Measurements from ENCODE around the gene TMEM220.

DNA sequence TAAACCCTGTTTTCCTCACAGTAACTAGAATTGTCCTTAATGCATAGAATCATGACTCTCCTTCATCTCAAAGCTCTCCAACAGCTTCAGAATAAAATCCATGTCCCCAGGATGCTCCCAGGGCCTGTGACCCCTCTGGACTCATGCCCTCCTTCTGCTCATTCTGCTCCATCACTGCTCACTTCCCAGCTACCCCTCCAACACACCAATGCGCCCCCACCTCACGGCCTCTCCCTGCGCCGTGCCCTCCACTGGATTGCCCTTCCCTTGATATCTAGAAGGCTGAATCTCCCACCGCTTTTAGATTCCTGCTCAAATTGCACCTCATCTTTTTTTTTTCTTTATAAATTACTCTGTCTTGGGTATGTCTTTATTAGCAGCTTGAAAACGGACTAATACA is 12.6 kb upstream of the TMEM220 start:
- no peak for TF ChIP-seq ELF4 (IDR thresholded peaks at IDR 0.05)
- TF ChIP-seq ZNF384 (IDR thresholded peaks at IDR 0.05), result no peak
- TF ChIP-seq BHLHE40 (IDR thresholded peaks at IDR 0.05; ENCODE audit: borderline replicate concordance), result no peak
- TF ChIP-seq LEF1 (IDR thresholded peaks at IDR 0.05; ENCODE audit: borderline replicate concordance), result no peak
- TF ChIP-seq CTBP1 (IDR thresholded peaks at IDR 0.05; ENCODE audit: borderline replicate concordance), result no peak
- TF ChIP-seq FOXM1 (IDR thresholded peaks at IDR 0.05; ENCODE audit: borderline replicate concordance), result no peak

All from HEK293T (cell line).